Testis (tissue), 3 donors: ENCODE data around the gene GRIP1. TPM values are rescaled to one million over a fixed set of nuclear protein-coding genes. Genes with fewer than 3 reads are reported as not detected.

Source experiments
- DNase-seq: peaks from one replicate; pipeline ENCODE4 v3.0.0-alpha.2; 2019
- H3K27ac ChIP-seq, 2 donors: fragments of 200-600 bp; sonication (generic); one replicate each; pipeline ENCODE4 v1.5.1; 2019
- H3K27me3 ChIP-seq: fragments of 200-600 bp; sonication (generic); one replicate; pipeline ENCODE4 v1.5.1; 2019
- H3K36me3 ChIP-seq: fragments of 200-600 bp; sonication (generic); one replicate; pipeline ENCODE4 v1.5.1; 2017; ENCODE audit warnings: low read depth; ENCODE audit errors: missing control alignments
- H3K4me1 ChIP-seq: fragments of 200-600 bp; sonication (generic); one replicate; pipeline ENCODE4 v1.5.1; 2019
- H3K4me3 ChIP-seq, 2 donors: fragments of 200-600 bp; sonication (generic); one replicate each; pipeline ENCODE4 v1.5.1; 2017 to 2019
- H3K9me3 ChIP-seq: fragments of 200-600 bp; sonication (generic); one replicate; pipeline ENCODE4 v1.5.1; 2017
- POLR2A ChIP-seq: fragments of 450-650 bp; IDR thresholded peaks from one replicate; pipeline ENCODE4 v1.6.1; 2017; ENCODE audit warnings: antibody characterized with exemption, mild to moderate bottlenecking, moderate library complexity
- WGBS, 2 donors: methylation state at CpG; one replicate each; pipeline ENCODE4 v1.1.5; 2018; 5-methylcytosine and 5-hydroxymethylcytosine counted together
- intact Hi-C: fragments of 100-400 bp; cut with DNase I; formaldehyde crosslinking; loops from one replicate; pipeline ENCODE4 v1.15.1; 2023; ENCODE audit warnings: low total_unique reads
- polyA plus RNA-seq: library from polyadenylated mRNA; stranded (reverse); fragments of 350-450 nt; fragmentation: Illumina TruSeq; extraction: RNeasy Lipid Tissue Mini Kit (QIAGEN cat#74804); gene quantifications from one replicate; pipeline ENCODE4 v1.2.3, GENCODE V29; 2014; ENCODE audit warnings: low read depth, low replicate concordance; ENCODE audit not compliant: insufficient read depth
- total RNA-seq, 2 donors: library from RNA; depleted of rRNA; stranded (reverse); fragments of >200 nt; gene quantifications; one replicate each; pipeline ENCODE4 v1.2.3, GENCODE V29; 2016
- TF ChIP-seq, protein P1 (sequence below), 3 experiments: fragments of 450-650 bp in 2 of 3; fragments of 200-600 bp in 1 of 3; sonication (generic) in 1 of 3; IDR thresholded peaks; one replicate each; pipeline ENCODE4 v1.5.1; 2016 to 2019; ENCODE audit warnings: antibody characterized with exemption in 3 of 3, mild to moderate bottlenecking in 2 of 3, moderate library complexity in 1 of 3

The GRIP1 gene
- total and polyA plus RNA-seq, 3 donors from 2014 or later, result 12.0 to 14.0 (median 12.9) TPM

DNA sequence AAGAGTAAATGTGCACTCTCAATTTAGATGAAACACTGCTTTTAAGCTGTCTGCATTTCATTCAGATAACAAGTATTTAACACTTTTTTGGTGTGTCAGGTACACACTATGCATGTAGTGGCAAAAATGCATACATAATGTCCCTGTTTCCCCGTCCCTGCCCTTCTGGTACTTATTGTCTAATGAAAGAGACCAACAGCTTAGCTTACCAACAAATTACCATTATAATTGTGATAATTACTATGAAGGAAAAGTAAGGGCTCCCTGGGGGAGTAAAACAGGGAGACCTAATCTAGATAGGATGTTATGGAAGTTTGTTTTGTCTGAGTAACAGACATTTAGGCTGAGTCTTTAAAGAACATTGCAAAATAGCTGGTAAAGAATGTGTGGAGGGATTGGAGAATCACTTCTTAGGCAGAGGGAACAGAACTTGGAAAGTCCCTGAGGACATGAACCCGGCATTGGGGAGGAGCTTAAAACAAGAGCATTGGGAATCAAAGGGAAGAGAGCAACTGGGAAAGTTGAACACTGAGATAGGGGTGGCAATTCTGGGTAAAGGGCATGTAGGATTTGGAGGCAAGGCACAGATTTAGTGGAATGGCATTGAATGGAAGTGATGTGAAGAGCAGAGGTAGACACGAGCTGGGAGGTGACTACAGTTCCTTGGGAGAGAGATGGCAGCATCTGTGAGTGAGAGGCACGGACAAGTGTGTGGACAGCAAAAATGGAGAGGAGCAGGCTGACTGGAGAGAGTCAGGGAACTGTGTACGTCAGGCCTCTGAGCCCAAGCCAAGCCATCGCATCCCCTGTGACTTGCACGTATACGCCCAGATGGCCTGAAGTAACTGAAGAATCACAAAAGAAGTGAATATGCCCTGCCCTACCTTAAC lies 181.6 kb downstream of the GRIP1 start:
- no peaks in the 10 kb centered on the region for H3K27me3 ChIP-seq
- intact Hi-C loops, result no loop called here
- 89 to 91% methylated on average over 7 to 8 of the region's 8 CpGs for WGBS, 2 donors
- H3K27ac ChIP-seq, result no peak overlapping the region
- H3K9me3 ChIP-seq, result no peaks in the 10 kb centered on the region
- TF ChIP-seq, protein P1, sequence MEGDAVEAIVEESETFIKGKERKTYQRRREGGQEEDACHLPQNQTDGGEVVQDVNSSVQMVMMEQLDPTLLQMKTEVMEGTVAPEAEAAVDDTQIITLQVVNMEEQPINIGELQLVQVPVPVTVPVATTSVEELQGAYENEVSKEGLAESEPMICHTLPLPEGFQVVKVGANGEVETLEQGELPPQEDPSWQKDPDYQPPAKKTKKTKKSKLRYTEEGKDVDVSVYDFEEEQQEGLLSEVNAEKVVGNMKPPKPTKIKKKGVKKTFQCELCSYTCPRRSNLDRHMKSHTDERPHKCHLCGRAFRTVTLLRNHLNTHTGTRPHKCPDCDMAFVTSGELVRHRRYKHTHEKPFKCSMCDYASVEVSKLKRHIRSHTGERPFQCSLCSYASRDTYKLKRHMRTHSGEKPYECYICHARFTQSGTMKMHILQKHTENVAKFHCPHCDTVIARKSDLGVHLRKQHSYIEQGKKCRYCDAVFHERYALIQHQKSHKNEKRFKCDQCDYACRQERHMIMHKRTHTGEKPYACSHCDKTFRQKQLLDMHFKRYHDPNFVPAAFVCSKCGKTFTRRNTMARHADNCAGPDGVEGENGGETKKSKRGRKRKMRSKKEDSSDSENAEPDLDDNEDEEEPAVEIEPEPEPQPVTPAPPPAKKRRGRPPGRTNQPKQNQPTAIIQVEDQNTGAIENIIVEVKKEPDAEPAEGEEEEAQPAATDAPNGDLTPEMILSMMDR (IDR thresholded peaks at IDR 0.05), result no peak
- TF ChIP-seq POLR2A, result no peak
- H3K4me1 ChIP-seq, result no peaks in the 10 kb centered on the region
- H3K36me3 ChIP-seq, result no peaks in the 10 kb centered on the region
- DNase-seq, result no peak
- no peak overlapping the region for H3K4me3 ChIP-seq

DNA sequence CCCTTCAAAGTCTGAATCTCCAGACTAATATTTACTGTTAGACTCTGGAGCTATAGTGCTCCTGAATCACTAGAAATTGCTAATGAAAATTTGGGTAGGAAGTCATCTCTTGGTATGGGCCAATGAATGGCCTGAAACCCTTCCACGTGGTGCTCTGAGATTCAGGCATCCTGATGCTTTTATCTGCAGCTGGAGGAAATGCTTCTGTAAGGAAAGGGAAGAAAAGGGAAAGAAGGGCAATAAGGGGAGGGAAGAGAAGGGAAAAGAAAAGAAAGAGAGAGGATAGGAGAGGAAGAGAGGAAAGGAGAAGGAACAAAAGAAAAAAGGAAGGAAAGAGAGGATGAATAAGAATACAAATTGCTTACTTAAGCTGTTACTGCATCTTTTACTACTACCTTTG lies 182.3 kb downstream of the GRIP1 start:
- intact Hi-C loops, result no loop called here
- Histone ChIP-seq H3K9me3 (no peaks in the 10 kb centered on the region), H3K27ac (no peak overlapping the region), H3K4me1 (no peaks in the 10 kb centered on the region), H3K27me3 (no peaks in the 10 kb centered on the region), H3K36me3 (no peaks in the 10 kb centered on the region), H3K4me3 (no peak overlapping the region)
- WGBS, 2 donors, result 18 to 39% methylated on average over 1 of the region's 1 CpG
- TF ChIP-seq, protein P1 (IDR thresholded peaks at IDR 0.05), result no peak
- TF ChIP-seq POLR2A, result no peak
- no peak for DNase-seq

DNA sequence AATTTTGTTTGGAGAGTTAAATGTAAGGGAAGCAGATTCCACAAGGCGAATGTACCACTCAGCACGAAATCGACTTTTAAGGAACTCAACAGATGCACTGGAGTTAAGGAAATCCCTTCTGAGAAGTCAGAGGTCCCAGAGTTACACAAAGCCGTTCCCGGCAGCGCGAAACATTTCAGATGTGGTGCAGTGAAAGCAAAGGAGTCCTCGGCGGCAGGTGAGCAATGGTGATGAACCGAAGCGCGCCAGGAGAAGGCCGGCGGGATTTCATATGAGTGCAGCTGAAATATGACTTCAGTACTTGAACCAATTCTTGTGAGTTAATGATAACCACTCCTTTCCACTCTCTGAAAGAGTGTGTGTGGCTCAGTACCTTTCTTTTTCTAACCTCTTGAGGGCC lies 183.2 kb downstream of the GRIP1 start:
- intact Hi-C loops, result no loop called here
- DNase-seq, result no peak
- H3K36me3 ChIP-seq, result no peaks in the 10 kb centered on the region
- no peaks in the 10 kb centered on the region for H3K27me3 ChIP-seq
- H3K4me3 ChIP-seq, result no peak overlapping the region
- H3K4me1 ChIP-seq, result no peaks in the 10 kb centered on the region
- no peaks in the 10 kb centered on the region for H3K9me3 ChIP-seq
- TF ChIP-seq POLR2A, result no peak
- TF ChIP-seq, protein P1 (IDR thresholded peaks at IDR 0.05), result no peak
- no peak overlapping the region for H3K27ac ChIP-seq
- WGBS, 2 donors, result 63 to 72% methylated on average over 14 of the region's 14 CpGs

DNA sequence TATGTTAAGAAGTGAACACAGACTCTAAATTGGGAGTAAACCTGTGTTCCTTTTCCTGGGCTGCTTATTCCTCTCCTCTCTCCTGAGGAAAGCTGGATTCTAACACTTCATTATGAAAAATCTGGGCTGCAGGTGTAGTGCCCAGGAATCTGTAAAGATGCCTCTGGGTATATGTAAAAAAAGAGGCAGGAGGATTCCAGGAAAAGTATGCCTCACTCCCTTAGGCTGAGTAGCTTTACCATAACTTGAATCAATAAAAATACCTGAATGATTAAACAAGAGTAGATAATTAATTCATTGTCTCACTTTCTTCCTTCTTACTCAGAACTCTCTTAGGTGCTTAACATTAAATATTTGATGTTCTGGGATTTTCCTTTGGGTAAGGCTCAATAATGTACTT lies 185.1 kb downstream of the GRIP1 start:
- H3K27me3 ChIP-seq, result no peaks in the 10 kb centered on the region
- no peaks in the 10 kb centered on the region for H3K4me1 ChIP-seq
- H3K27ac ChIP-seq, result no peak overlapping the region
- intact Hi-C loops, result no loop called here
- H3K9me3 ChIP-seq, result no peaks in the 10 kb centered on the region
- no peak overlapping the region for H3K4me3 ChIP-seq
- no peak for TF ChIP-seq POLR2A
- TF ChIP-seq, protein P1 (IDR thresholded peaks at IDR 0.05), result no peak
- H3K36me3 ChIP-seq, result no peaks in the 10 kb centered on the region
- DNase-seq, result no peak

GRCh38 chr12:66491853-66492252 lies 187.0 kb downstream of the GRIP1 start:
- no peak for DNase-seq
- Histone ChIP-seq H3K9me3 (no peaks in the 10 kb centered on the region), H3K27ac (no peak overlapping the region), H3K27me3 (no peaks in the 10 kb centered on the region), H3K4me3 (no peak overlapping the region), H3K4me1 (no peaks in the 10 kb centered on the region), H3K36me3 (no peaks in the 10 kb centered on the region)
- TF ChIP-seq, protein P1 (IDR thresholded peaks at IDR 0.05), result no peak
- no peak for TF ChIP-seq POLR2A
- 43 to 58% methylated on average over 3 of the region's 3 CpGs for WGBS, 2 donors
- intact Hi-C loops, result no loop called here
